ENCODE measurements around the gene MUC5AC.

GRCh38 chr11:1198561-1199240 lies 40.9 kb downstream of the MUC5AC start:
- TF ChIP-seq POLR2A (IDR thresholded peaks at IDR 0.05; ENCODE audit: extremely low read depth, insufficient read length) (no peak), CTCF (IDR thresholded peaks at IDR 0.05; ENCODE audit: low read depth, low read length) (no peak), MAX (IDR thresholded peaks at IDR 0.05; ENCODE audit: low read depth, low read length) (no peak), MYC (IDR thresholded peaks at IDR 0.05; ENCODE audit: low read depth, low read length) (no peak)

All from NB4 (cell line).